ENCODE measurements around the gene COBLL1.

DNA sequence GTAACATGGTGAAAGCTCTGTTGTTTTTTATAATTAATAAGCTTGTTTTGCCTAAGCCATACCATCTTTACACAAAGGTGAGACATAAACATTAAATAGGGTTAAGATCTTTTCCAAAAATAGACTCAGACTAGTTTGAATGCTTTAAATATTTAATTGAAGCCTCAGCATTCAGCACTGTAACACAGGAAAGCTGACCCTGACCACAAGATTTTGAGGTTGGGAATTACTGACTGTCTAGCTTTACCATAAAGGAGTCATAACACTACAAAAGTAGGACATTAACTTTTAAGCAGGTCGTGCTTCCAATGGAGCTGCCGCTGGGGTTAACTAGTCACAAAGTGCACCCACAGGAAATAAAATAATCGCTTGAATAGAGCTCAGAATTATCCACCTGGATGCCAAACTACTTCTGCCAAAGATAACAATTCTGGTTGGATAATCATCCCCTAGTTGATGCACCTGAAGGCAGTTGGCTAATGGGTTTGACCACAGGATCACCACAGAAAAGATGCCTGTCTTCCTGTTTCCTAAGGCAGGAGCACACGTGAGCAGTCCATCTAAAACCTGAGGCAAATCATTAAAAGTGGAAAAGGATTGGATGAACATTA, 106.2 kb downstream of the COBLL1 start:
- no peak for TF ChIP-seq POLR2A (IDR thresholded peaks at IDR 0.05)
- no peak for TF ChIP-seq CTCF (IDR thresholded peaks at IDR 0.05)

All from lower leg skin (tissue), 3 donors.